Osteocyte (in vitro differentiated cells): Measurements from ENCODE around the gene JMJD7. TPM values are rescaled to one million over a fixed set of nuclear protein-coding genes. Genes with fewer than 3 reads are reported as not detected.
A peak's percentile ranks its signal among the peaks of the same experiment; 100 is the strongest.

ENCODE experiments used
- DNase-seq: peaks from one replicate; pipeline ENCODE4 v3.0.0; 2021; ENCODE audit warnings: mixed read lengths; ENCODE audit not compliant: unreplicated experiment; ENCODE audit errors: extremely low spot score
- H3K27ac Mint-ChIP-seq: one replicate; pipeline ENCODE4 v1.8.0; 2021; ENCODE audit warnings: mild to moderate bottlenecking, mixed read lengths; ENCODE audit not compliant: unreplicated experiment
- H3K27me3 Mint-ChIP-seq: one replicate; pipeline ENCODE4 v1.8.0; 2021; ENCODE audit warnings: mixed read lengths; ENCODE audit not compliant: unreplicated experiment
- H3K36me3 Mint-ChIP-seq: one replicate; pipeline ENCODE4 v1.8.0; 2021; ENCODE audit warnings: mixed read lengths; ENCODE audit not compliant: unreplicated experiment
- H3K4me1 Mint-ChIP-seq: one replicate; pipeline ENCODE4 v1.8.0; 2021; ENCODE audit warnings: mixed read lengths; ENCODE audit not compliant: unreplicated experiment
- H3K4me3 Mint-ChIP-seq: one replicate; pipeline ENCODE4 v1.8.0; 2021; ENCODE audit warnings: mild to moderate bottlenecking, moderate library complexity, mixed read lengths; ENCODE audit not compliant: unreplicated experiment
- H3K9me3 Mint-ChIP-seq: one replicate; pipeline ENCODE4 v1.8.0; 2021; ENCODE audit warnings: mixed read lengths; ENCODE audit not compliant: unreplicated experiment
- CTCF ChIP-seq: fragments of 200-600 bp; sonication (generic); IDR thresholded peaks from 2 replicates; pipeline ENCODE4 v1.5.0; 2021; ENCODE audit warnings: antibody characterized with exemption, mild to moderate bottlenecking, moderate library complexity
- total RNA-seq: library from RNA; stranded (reverse); gene quantifications from 2 replicates; pipeline ENCODE4 v1.2.1, GENCODE V29; 2021

The JMJD7 gene
- total RNA-seq, 1 donor from 2014 or later: 14.0 TPM

- no peaks in the 10 kb centered on the region for H3K36me3 Mint-ChIP-seq
- H3K27ac Mint-ChIP-seq: peak overlapping the region; percentile 83
- H3K4me1 Mint-ChIP-seq: peaks cover 50% of the 10 kb centered on the region
- no peaks in the 10 kb centered on the region for H3K9me3 Mint-ChIP-seq
- H3K4me3 Mint-ChIP-seq: no peak overlapping the region
- TF ChIP-seq CTCF: no peak
- no peak for DNase-seq
- H3K27me3 Mint-ChIP-seq: no peaks in the 10 kb centered on the region
These were observed 37.7 kb upstream of the JMJD7 start for GRCh38 chr15:41790169-41790568.

GRCh38 chr15:41790756-41791546, 36.9 kb upstream of the JMJD7 start:
- Mint-ChIP-seq H3K27me3 (no peaks in the 10 kb centered on the region), H3K27ac (peak overlapping the region; percentile 83), H3K9me3 (no peaks in the 10 kb centered on the region), H3K36me3 (no peaks in the 10 kb centered on the region), H3K4me1 (peaks cover 55% of the 10 kb centered on the region), H3K4me3 (peak overlapping the region; percentile 12)
- TF ChIP-seq CTCF: no peak
- DNase-seq: no peak

- Mint-ChIP-seq H3K36me3 (no peaks in the 10 kb centered on the region), H3K4me3 (no peak overlapping the region), H3K27ac (peak overlapping the region; percentile 83), H3K9me3 (no peaks in the 10 kb centered on the region), H3K27me3 (no peaks in the 10 kb centered on the region), H3K4me1 (peaks cover 61% of the 10 kb centered on the region)
- no peak for DNase-seq
- TF ChIP-seq CTCF: no peak
These were observed 36.4 kb upstream of the JMJD7 start for GRCh38 chr15:41791547-41791937.

- H3K9me3 Mint-ChIP-seq: no peaks in the 10 kb centered on the region
- peak overlapping the region; percentile 83 for H3K27ac Mint-ChIP-seq
- H3K27me3 Mint-ChIP-seq: no peaks in the 10 kb centered on the region
- DNase-seq: no peak
- no peaks in the 10 kb centered on the region for H3K36me3 Mint-ChIP-seq
- TF ChIP-seq CTCF: no peak
- peaks cover 67% of the 10 kb centered on the region for H3K4me1 Mint-ChIP-seq
- H3K4me3 Mint-ChIP-seq: no peak overlapping the region
These were observed 35.8 kb upstream of the JMJD7 start for GRCh38 chr15:41792000-41792637.

GRCh38 chr15:41794081-41794480, 33.8 kb upstream of the JMJD7 start:
- Mint-ChIP-seq H3K27me3 (no peaks in the 10 kb centered on the region), H3K36me3 (no peaks in the 10 kb centered on the region), H3K4me1 (peaks cover 78% of the 10 kb centered on the region), H3K4me3 (no peak overlapping the region), H3K9me3 (no peaks in the 10 kb centered on the region), H3K27ac (peak overlapping the region; percentile 81)
- TF ChIP-seq CTCF: no peak
- no peak for DNase-seq
